ENCODE data around the gene PICK1. TPM values are rescaled to one million over a fixed set of nuclear protein-coding genes. Genes with fewer than 3 reads are reported as not detected.

Gene PICK1
- total and polyA plus RNA-seq, 2 of the 13 experiments (the other 11 are each of a cell fraction or from before 2014, with no cell fraction given): 19.3 to 25.3 TPM

DNA sequence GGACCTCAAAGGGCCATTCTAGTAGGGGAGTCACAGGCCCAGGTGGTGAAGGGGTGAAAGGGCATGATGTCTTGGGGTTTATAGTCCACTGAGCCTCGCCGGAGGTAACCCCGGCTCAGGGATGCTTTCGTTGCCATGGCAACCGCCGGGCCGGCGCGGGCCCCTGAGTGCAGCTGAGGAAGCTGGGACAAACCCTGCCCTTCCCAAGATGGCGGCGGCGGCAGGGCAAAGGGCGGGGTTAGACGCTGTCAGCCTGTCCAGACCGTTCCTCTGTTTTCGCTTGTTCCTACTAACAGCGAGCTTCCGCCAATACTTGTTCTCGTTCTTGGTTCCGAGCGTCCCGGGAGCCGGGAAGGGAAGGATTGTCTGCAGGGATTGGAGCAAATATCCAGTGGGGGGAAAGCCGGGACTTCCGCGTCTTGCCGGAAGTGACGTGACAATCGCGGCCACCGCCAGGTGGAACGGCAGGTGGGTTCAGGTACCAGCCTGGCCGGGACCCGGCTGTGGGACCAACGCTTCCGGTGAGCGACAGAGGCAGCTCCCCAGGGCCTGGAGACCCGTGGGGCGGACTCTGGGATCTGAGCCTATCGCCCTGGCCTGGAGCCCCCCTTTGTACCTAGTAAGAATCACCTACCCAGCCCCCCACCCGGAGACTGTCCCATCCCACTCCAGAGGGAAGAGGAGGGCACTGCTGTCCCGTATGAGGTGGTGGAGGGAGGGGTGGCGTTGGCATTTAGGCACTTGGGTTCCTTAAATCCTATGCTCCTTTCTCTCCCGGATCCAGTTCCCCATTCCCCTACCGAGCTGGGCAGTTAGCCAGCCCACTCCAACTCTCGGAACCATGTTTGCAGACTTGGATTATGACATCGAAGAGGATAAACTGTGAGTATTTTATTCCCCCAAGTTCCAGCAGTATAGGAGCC lies at the start of gene PICK1 (continued):
- TF ChIP-seq, protein P1, sequence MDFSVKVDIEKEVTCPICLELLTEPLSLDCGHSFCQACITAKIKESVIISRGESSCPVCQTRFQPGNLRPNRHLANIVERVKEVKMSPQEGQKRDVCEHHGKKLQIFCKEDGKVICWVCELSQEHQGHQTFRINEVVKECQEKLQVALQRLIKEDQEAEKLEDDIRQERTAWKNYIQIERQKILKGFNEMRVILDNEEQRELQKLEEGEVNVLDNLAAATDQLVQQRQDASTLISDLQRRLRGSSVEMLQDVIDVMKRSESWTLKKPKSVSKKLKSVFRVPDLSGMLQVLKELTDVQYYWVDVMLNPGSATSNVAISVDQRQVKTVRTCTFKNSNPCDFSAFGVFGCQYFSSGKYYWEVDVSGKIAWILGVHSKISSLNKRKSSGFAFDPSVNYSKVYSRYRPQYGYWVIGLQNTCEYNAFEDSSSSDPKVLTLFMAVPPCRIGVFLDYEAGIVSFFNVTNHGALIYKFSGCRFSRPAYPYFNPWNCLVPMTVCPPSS (IDR thresholded peaks at IDR 0.05): no peak
- 0 out of 2 replicates have a peak, but pooled peaks have one; percentile 78 for TF ChIP-seq ZNF333 (CRISPR knock-in tag; IDR thresholded peaks at IDR 0.05; ENCODE audit: borderline replicate concordance)
- TF ChIP-seq, protein P2, sequence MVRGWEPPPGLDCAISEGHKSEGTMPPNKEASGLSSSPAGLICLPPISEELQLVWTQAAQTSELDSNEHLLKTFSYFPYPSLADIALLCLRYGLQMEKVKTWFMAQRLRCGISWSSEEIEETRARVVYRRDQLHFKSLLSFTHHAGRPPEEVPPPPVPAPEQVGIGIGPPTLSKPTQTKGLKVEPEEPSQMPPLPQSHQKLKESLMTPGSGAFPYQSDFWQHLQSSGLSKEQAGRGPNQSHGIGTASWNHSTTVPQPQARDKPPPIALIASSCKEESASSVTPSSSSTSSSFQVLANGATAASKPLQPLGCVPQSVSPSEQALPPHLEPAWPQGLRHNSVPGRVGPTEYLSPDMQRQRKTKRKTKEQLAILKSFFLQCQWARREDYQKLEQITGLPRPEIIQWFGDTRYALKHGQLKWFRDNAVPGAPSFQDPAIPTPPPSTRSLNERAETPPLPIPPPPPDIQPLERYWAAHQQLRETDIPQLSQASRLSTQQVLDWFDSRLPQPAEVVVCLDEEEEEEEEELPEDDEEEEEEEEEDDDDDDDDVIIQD (CRISPR knock-in tag; IDR thresholded peaks at IDR 0.05; ENCODE audit: low read depth): no peak
- TF ChIP-seq, protein P3, sequence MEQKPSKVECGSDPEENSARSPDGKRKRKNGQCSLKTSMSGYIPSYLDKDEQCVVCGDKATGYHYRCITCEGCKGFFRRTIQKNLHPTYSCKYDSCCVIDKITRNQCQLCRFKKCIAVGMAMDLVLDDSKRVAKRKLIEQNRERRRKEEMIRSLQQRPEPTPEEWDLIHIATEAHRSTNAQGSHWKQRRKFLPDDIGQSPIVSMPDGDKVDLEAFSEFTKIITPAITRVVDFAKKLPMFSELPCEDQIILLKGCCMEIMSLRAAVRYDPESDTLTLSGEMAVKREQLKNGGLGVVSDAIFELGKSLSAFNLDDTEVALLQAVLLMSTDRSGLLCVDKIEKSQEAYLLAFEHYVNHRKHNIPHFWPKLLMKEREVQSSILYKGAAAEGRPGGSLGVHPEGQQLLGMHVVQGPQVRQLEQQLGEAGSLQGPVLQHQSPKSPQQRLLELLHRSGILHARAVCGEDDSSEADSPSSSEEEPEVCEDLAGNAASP (CRISPR knock-in tag; IDR thresholded peaks at IDR 0.05; ENCODE audit: borderline replicate concordance): peak; percentile 50; the same call in 1 of the 2 replicates
- peak; percentile 32 for TF ChIP-seq SKI (IDR thresholded peaks at IDR 0.05; ENCODE audit: partially characterized antibody)
- TF ChIP-seq THAP11 (CRISPR knock-in tag; IDR thresholded peaks at IDR 0.05): peak; percentile 81
- peak; percentile 56; the same call in 1 of the 2 replicates for TF ChIP-seq ZNF724P (CRISPR knock-in tag; IDR thresholded peaks at IDR 0.05; ENCODE audit: borderline replicate concordance)
- peak; percentile 65; the same call in 1 of the 2 replicates for TF ChIP-seq ZBTB7B (CRISPR knock-in tag; IDR thresholded peaks at IDR 0.05)
- peak; percentile 47 for TF ChIP-seq ZNF883 (CRISPR knock-in tag; IDR thresholded peaks at IDR 0.05; ENCODE audit: not compliant biosample characterization)
- TF ChIP-seq NFIC (IDR thresholded peaks at IDR 0.05; ENCODE audit: low read length): no peak
- TF ChIP-seq CREM (IDR thresholded peaks at IDR 0.05): peak; percentile 96
- TF ChIP-seq CREM (CRISPR knock-in tag; IDR thresholded peaks at IDR 0.05): peak; percentile 64; the same call in 1 of the 2 replicates
- no peak for TF ChIP-seq MIER2 (CRISPR knock-in tag; IDR thresholded peaks at IDR 0.05)
- TF ChIP-seq KDM3A (CRISPR knock-in tag; IDR thresholded peaks at IDR 0.05; ENCODE audit: low read depth): 0 out of 2 replicates have a peak, but pooled peaks have one; percentile 33
- TF ChIP-seq, protein P4, sequence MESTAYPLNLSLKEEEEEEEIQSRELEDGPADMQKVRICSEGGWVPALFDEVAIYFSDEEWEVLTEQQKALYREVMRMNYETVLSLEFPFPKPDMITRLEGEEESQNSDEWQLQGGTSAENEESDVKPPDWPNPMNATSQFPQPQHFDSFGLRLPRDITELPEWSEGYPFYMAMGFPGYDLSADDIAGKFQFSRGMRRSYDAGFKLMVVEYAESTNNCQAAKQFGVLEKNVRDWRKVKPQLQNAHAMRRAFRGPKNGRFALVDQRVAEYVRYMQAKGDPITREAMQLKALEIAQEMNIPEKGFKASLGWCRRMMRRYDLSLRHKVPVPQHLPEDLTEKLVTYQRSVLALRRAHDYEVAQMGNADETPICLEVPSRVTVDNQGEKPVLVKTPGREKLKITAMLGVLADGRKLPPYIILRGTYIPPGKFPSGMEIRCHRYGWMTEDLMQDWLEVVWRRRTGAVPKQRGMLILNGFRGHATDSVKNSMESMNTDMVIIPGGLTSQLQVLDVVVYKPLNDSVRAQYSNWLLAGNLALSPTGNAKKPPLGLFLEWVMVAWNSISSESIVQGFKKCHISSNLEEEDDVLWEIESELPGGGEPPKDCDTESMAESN (CRISPR knock-in tag; conservative IDR thresholded peaks at IDR 0.05): no peak
- TF ChIP-seq ZNF782 (CRISPR knock-in tag; IDR thresholded peaks at IDR 0.05; ENCODE audit: borderline replicate concordance): 0 out of 2 replicates have a peak, but pooled peaks have one; percentile 64
- peak; percentile 60; the same call in 1 of the 2 replicates for TF ChIP-seq MTA1 (CRISPR knock-in tag; IDR thresholded peaks at IDR 0.05; ENCODE audit: borderline replicate concordance)
- TF ChIP-seq, protein P5, sequence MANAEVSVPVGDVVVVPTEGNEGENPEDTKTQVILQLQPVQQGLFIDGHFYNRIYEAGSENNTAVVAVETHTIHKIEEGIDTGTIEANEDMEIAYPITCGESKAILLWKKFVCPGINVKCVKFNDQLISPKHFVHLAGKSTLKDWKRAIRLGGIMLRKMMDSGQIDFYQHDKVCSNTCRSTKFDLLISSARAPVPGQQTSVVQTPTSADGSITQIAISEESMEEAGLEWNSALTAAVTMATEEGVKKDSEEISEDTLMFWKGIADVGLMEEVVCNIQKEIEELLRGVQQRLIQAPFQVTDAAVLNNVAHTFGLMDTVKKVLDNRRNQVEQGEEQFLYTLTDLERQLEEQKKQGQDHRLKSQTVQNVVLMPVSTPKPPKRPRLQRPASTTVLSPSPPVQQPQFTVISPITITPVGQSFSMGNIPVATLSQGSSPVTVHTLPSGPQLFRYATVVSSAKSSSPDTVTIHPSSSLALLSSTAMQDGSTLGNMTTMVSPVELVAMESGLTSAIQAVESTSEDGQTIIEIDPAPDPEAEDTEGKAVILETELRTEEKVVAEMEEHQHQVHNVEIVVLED (CRISPR knock-in tag; IDR thresholded peaks at IDR 0.05; ENCODE audit: borderline replicate concordance): peak; percentile 79; the same call in 1 of the 2 replicates
- no peak for TF ChIP-seq CHCHD3 (CRISPR knock-in tag; IDR thresholded peaks at IDR 0.05)
- no peak for TF ChIP-seq BRD4 (CRISPR knock-in tag; IDR thresholded peaks at IDR 0.05)

All from HepG2 (cell line).